Ovary (tissue), 3 donors: ENCODE measurements around the gene CC2D2A.

ENCODE experiments used
- POLR2A ChIP-seq: fragments of 450-650 bp; IDR thresholded peaks from one replicate; pipeline ENCODE4 v1.6.1; 2017; ENCODE audit warnings: antibody characterized with exemption, mild to moderate bottlenecking, moderate library complexity
- TF ChIP-seq, protein P1 (sequence below), 3 donors: fragments of 450-650 bp in 2 of 3; fragments of 200-600 bp in 1 of 3; IDR thresholded peaks; one replicate each; pipeline versions ENCODE4 v1.5.1 to v1.8.0; 2016 to 2022; ENCODE audit warnings: antibody characterized with exemption in 3 of 3, mild to moderate bottlenecking in 1 of 3
- donor health status: DM: no; HTN: no; CAD: no.

DNA sequence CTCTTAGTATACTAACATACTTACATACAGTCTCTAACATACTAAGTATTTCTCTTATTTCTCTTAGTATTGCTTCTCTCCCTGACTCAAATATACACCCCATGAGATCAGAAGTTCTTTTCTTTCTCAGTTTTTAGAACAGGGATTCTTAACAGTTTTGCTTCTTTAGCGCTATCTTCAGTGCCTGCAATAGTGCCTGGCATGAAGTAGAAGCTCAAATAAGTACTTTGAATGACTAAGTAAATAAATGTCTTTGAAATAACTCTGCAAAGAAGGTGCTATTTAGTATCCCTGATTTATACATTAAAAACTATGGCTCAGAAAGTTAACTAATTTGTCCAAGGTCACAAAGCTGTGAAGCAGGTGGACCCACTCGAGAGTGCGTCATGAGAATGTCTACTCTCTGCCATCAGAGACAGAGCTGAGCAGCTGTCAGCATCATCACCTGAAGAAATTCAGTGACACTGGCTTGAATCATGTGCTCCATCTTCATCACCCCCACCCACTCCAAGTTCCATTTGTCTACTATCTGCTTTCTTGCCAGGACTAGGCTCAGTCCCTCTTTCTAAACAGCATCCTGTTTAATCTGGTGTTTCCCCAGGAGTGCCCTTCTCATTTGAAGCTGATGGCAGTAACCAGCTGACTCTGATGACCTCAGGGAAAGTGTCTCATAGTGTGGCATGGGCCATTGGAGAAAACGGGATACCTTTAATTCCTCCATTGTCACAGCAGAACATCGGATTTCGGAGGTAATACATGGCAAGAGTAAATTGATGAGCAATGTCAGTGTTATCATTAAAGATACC lies 83.1 kb downstream of the CC2D2A start:
- TF ChIP-seq, protein P1, sequence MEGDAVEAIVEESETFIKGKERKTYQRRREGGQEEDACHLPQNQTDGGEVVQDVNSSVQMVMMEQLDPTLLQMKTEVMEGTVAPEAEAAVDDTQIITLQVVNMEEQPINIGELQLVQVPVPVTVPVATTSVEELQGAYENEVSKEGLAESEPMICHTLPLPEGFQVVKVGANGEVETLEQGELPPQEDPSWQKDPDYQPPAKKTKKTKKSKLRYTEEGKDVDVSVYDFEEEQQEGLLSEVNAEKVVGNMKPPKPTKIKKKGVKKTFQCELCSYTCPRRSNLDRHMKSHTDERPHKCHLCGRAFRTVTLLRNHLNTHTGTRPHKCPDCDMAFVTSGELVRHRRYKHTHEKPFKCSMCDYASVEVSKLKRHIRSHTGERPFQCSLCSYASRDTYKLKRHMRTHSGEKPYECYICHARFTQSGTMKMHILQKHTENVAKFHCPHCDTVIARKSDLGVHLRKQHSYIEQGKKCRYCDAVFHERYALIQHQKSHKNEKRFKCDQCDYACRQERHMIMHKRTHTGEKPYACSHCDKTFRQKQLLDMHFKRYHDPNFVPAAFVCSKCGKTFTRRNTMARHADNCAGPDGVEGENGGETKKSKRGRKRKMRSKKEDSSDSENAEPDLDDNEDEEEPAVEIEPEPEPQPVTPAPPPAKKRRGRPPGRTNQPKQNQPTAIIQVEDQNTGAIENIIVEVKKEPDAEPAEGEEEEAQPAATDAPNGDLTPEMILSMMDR (IDR thresholded peaks at IDR 0.05), result no peak
- TF ChIP-seq POLR2A, result no peak
